Loucy (cell line): Measurements from ENCODE around the gene GRIP1.

Source experiments
- H2AFZ ChIP-seq: fragments of 200-600 bp; sonication (generic); 2 replicates; pipeline ENCODE4 v1.6.0; 2016; ENCODE audit warnings: antibody characterized with exemption, mild to moderate bottlenecking, low read length, moderate library complexity
- H3F3A ChIP-seq: fragments of 200-600 bp; 2 replicates; pipeline ENCODE4 v1.6.0; 2016; ENCODE audit warnings: antibody characterized with exemption, low read depth, mild to moderate bottlenecking
- H3K27me3 ChIP-seq: fragments of 200-600 bp; sonication (generic); 2 replicates; pipeline ENCODE4 v1.6.1; 2014; ENCODE audit warnings: low read length, mild to moderate bottlenecking; ENCODE audit not compliant: insufficient read depth, poor library complexity, severe bottlenecking
- H3K36me3 ChIP-seq: fragments of 200-600 bp; sonication (generic); 2 replicates; pipeline ENCODE4 v1.6.1; 2016; ENCODE audit warnings: low read length; ENCODE audit not compliant: insufficient read depth
- H3K4me1 ChIP-seq: fragments of 200-600 bp; sonication (generic); 2 replicates; pipeline ENCODE4 v1.5.1; 2014; ENCODE audit warnings: low read length, mild to moderate bottlenecking; ENCODE audit not compliant: insufficient read depth, poor library complexity, severe bottlenecking
- H3K4me2 ChIP-seq: fragments of 200-600 bp; sonication (generic); 2 replicates; pipeline ENCODE4 v1.6.0; 2014; ENCODE audit warnings: antibody characterized with exemption, low read length, low read depth, mild to moderate bottlenecking; ENCODE audit not compliant: poor library complexity, severe bottlenecking
- H3K4me3 ChIP-seq: fragments of 200-600 bp; sonication (generic); 2 replicates; pipeline ENCODE4 v1.5.1; 2014; ENCODE audit warnings: low read length, mild to moderate bottlenecking, mixed read lengths; ENCODE audit not compliant: poor library complexity, severe bottlenecking
- H3K79me2 ChIP-seq: fragments of 200-600 bp; sonication (generic); 2 replicates; pipeline ENCODE4 v1.6.1; 2014; ENCODE audit warnings: low read length; ENCODE audit not compliant: insufficient read depth
- H3K9ac ChIP-seq: fragments of 200-600 bp; sonication (generic); 2 replicates; pipeline ENCODE4 v1.6.0; 2014; ENCODE audit warnings: mild to moderate bottlenecking, low read depth, low read length, moderate library complexity; ENCODE audit not compliant: poor library complexity, severe bottlenecking
- H3K9me2 ChIP-seq: fragments of 200-600 bp; sonication (generic); replicated peaks from 2 replicates; pipeline ENCODE4 v1.6.1; 2016; ENCODE audit warnings: low read depth, low read length, mixed read lengths
- H3K9me3 ChIP-seq: fragments of 200-600 bp; sonication (generic); 2 replicates; pipeline ENCODE4 v1.6.1; 2014; ENCODE audit warnings: mild to moderate bottlenecking, antibody characterized with exemption, low read length, low read depth; ENCODE audit not compliant: insufficient read depth
- H4K20me1 ChIP-seq: fragments of 200-600 bp; sonication (generic); 2 replicates; pipeline ENCODE4 v1.6.0; 2014; ENCODE audit warnings: antibody characterized with exemption, low read length, mild to moderate bottlenecking; ENCODE audit not compliant: insufficient read depth, poor library complexity, severe bottlenecking
- EZH2phosphoT487 ChIP-seq: fragments of 200-600 bp; IDR thresholded peaks from 2 replicates; pipeline ENCODE4 v1.6.1; 2018; ENCODE audit warnings: antibody characterized with exemption, mild to moderate bottlenecking, moderate library complexity, borderline replicate concordance
- TF ChIP-seq, protein P1 (sequence below): fragments of 200-600 bp; sonication (generic); conservative IDR thresholded peaks from 2 replicates; pipeline ENCODE4 v1.5.1; 2014; ENCODE audit warnings: mild to moderate bottlenecking, antibody characterized with exemption, low read length

GRIP1 gene

DNA sequence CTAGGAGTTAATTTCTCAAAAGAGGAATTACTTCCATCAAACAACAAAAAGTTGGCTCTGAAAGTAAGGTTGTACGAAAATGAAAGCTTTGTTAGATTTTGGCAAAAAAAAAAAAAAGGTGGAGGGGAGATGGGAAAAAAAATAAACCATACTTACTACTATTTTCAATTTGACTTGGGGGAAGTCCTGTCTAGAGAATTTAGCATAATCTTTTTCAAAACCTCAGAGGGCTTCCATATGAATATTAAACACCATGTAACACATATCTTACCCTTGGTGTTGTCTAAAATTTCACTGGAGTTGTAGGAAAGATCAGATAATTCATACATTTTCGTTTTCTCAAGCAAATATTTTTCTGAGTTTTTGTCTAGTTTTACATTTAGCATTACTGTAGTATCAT lies 17.5 kb downstream of the GRIP1 start:
- TF ChIP-seq, protein P1, sequence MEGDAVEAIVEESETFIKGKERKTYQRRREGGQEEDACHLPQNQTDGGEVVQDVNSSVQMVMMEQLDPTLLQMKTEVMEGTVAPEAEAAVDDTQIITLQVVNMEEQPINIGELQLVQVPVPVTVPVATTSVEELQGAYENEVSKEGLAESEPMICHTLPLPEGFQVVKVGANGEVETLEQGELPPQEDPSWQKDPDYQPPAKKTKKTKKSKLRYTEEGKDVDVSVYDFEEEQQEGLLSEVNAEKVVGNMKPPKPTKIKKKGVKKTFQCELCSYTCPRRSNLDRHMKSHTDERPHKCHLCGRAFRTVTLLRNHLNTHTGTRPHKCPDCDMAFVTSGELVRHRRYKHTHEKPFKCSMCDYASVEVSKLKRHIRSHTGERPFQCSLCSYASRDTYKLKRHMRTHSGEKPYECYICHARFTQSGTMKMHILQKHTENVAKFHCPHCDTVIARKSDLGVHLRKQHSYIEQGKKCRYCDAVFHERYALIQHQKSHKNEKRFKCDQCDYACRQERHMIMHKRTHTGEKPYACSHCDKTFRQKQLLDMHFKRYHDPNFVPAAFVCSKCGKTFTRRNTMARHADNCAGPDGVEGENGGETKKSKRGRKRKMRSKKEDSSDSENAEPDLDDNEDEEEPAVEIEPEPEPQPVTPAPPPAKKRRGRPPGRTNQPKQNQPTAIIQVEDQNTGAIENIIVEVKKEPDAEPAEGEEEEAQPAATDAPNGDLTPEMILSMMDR = no peak
- TF ChIP-seq EZH2phosphoT487 = no peak
- H3K4me1 ChIP-seq = no peaks in the 10 kb centered on the region
- no peak overlapping the region for H3K9ac ChIP-seq
- H2AFZ ChIP-seq = no peak overlapping the region
- H3K36me3 ChIP-seq = no peaks in the 10 kb centered on the region
- no peak overlapping the region for H3K4me3 ChIP-seq
- H3K9me3 ChIP-seq = no peaks in the 10 kb centered on the region
- H3K4me2 ChIP-seq = no peak overlapping the region
- no peaks in the 10 kb centered on the region for H4K20me1 ChIP-seq
- H3K79me2 ChIP-seq = no peaks in the 10 kb centered on the region
- no peaks in the 10 kb centered on the region for H3K9me2 ChIP-seq
- H3F3A ChIP-seq = no peaks in the 10 kb centered on the region
- H3K27me3 ChIP-seq = peaks cover 16% of the 10 kb centered on the region

DNA sequence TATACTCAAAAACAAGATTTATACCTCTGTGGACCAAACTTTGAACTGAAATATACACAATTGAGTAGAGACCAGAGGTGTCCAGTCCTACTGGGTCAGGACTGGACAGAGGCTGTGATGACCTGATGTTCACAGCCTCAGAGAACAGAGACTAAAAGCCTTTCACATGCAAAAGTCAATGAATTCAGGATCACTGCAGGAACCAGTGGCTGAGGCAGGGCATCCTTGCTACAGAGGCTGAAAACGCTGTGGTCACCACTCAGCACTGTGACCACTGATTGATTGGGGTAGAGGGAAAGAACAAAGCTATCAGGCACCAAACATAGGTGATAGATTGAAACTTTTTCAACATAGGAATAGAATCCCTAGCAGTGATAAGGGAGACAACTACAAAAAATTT lies 25.1 kb downstream of the GRIP1 start:
- Histone ChIP-seq H3K79me2 (no peaks in the 10 kb centered on the region), H3K36me3 (no peaks in the 10 kb centered on the region), H3K9me2 (no peaks in the 10 kb centered on the region), H3K4me1 (no peaks in the 10 kb centered on the region), H3K9ac (no peak overlapping the region), H2AFZ (no peak overlapping the region), H4K20me1 (no peaks in the 10 kb centered on the region), H3K9me3 (no peaks in the 10 kb centered on the region), H3K4me3 (no peak overlapping the region), H3F3A (no peaks in the 10 kb centered on the region), H3K4me2 (no peak overlapping the region), H3K27me3 (no peaks in the 10 kb centered on the region)
- TF ChIP-seq EZH2phosphoT487 = no peak
- TF ChIP-seq, protein P1 = no peak

DNA sequence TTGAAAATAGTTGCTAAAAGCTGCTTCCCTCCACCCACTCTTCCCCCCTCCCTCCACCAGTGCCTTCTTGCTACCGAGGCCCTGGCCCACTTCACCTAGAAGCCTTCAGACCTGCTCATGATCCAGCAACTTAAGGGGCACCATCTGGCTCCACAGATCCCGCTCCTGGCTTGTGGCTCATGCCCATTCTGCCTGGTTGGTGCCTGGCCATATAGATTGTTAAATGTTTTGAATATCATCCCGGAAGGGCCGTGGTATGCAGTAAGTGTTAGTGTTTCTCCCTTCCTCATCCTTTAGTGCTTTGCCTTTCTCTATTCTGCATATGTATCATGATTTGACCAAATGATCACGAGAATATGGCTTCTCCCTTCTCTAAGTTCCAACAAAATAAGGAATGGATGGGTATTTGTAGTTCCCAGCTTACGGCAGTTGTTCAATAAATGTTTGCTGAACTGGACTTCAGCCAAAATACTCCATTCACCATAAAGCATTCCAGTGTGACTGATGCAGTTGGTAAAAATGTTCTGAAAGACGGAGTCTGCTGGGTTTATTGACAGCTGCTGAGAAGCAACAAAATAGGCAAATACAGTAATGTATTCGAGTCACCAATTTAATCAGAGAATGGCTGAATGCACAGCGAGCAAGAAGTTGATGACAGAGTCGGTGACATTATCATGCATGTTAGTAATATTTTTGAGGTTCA lies 30.7 kb downstream of the GRIP1 start:
- Histone ChIP-seq H4K20me1 (no peaks in the 10 kb centered on the region), H3K9me3 (no peaks in the 10 kb centered on the region), H3K4me2 (no peak overlapping the region), H3K36me3 (no peaks in the 10 kb centered on the region), H3K9ac (no peak overlapping the region), H3K9me2 (no peaks in the 10 kb centered on the region), H3K4me1 (no peaks in the 10 kb centered on the region), H3F3A (no peaks in the 10 kb centered on the region), H3K79me2 (no peaks in the 10 kb centered on the region), H3K27me3 (no peaks in the 10 kb centered on the region), H2AFZ (no peak overlapping the region), H3K4me3 (no peak overlapping the region)
- TF ChIP-seq, protein P1 = no peak
- TF ChIP-seq EZH2phosphoT487 = no peak
